Endothelial cell of umbilical vein (primary cell): ENCODE measurements around the gene FAM83F.

ENCODE experiments used
- CTCF ChIP-seq, 2 donors: IDR thresholded peaks; 1 replicate in 1 of 2; 2 replicates in 1 of 2; pipeline ENCODE4 v1.5.1; 2011; ENCODE audit warnings: low read length in 2 of 2, mild to moderate bottlenecking in 2 of 2, moderate library complexity in 2 of 2, control low read depth in 1 of 2, inconsistent platforms in 1 of 2, low read depth in 1 of 2; ENCODE audit not compliant: insufficient read depth in 1 of 2; ENCODE audit errors: extremely low read depth in 1 of 2
- EZH2 ChIP-seq: IDR thresholded peaks from 2 replicates; pipeline ENCODE4 v1.6.1; 2012; ENCODE audit warnings: borderline replicate concordance, low read depth, mild to moderate bottlenecking, moderate library complexity, low read length, inconsistent platforms; ENCODE audit not compliant: severe bottlenecking
- FOS ChIP-seq: IDR thresholded peaks from 2 replicates; pipeline ENCODE4 v1.6.1; 2011; ENCODE audit warnings: mild to moderate bottlenecking, low read length, moderate library complexity, borderline replicate concordance; ENCODE audit not compliant: insufficient read depth
- GATA2 ChIP-seq: IDR thresholded peaks from 2 replicates; pipeline ENCODE4 v1.7.0; 2011; ENCODE audit warnings: low read depth, mild to moderate bottlenecking, moderate library complexity, mixed read lengths, low read length; ENCODE audit not compliant: insufficient read length, insufficient read depth
- JUN ChIP-seq: IDR thresholded peaks from 2 replicates; pipeline ENCODE4 v1.6.1; 2011; ENCODE audit warnings: borderline replicate concordance, low read depth; ENCODE audit not compliant: insufficient read length, insufficient read depth
- MYC ChIP-seq: IDR thresholded peaks from one replicate; pipeline ENCODE4 v1.6.1; 2011; ENCODE audit warnings: mild to moderate bottlenecking, low read depth, low read length
- POLR2A ChIP-seq: IDR thresholded peaks from 2 replicates; pipeline ENCODE4 v1.6.1; 2012; ENCODE audit warnings: low read depth, mild to moderate bottlenecking, control low read depth, low read length
- POLR2AphosphoS5 ChIP-seq: IDR thresholded peaks from 2 replicates; pipeline ENCODE4 v1.6.1; 2012; ENCODE audit warnings: low read depth, mild to moderate bottlenecking, control low read depth, low read length, moderate library complexity; ENCODE audit not compliant: insufficient read depth
- TF ChIP-seq, protein P1 (sequence below): IDR thresholded peaks from 2 replicates; pipeline ENCODE4 v1.6.1; 2011; ENCODE audit not compliant: insufficient read depth, insufficient read length

GRCh38 chr22:40029189-40029890, 34.6 kb downstream of the FAM83F start:
- TF ChIP-seq EZH2, result no peak
- no peak for TF ChIP-seq FOS
- TF ChIP-seq CTCF (IDR thresholded peaks at IDR 0.05; ENCODE audit: extremely low read depth in 1 of 2, insufficient read depth in 1 of 2, low read depth in 1 of 2, low read length in 2 of 2), result no peak
- TF ChIP-seq POLR2A, result no peak
- TF ChIP-seq POLR2AphosphoS5, result no peak
- TF ChIP-seq, protein P1, sequence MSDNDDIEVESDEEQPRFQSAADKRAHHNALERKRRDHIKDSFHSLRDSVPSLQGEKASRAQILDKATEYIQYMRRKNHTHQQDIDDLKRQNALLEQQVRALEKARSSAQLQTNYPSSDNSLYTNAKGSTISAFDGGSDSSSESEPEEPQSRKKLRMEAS, result no peak
- TF ChIP-seq JUN, result no peak
- TF ChIP-seq MYC, result no peak
- TF ChIP-seq GATA2, result no peak
